Glomerular visceral epithelial cell (primary cell): ENCODE results near the gene OR2T29.
"Not testable (repeated sequence)": the region's sequence is repeated elsewhere in the genome, so short reads cannot be mapped to it uniquely, and the experiment has no call there.

Experiments
- DNase-seq: peaks from one replicate; pipeline ENCODE4 v3.0.0-alpha.2; 2016; ENCODE audit errors: extremely low spot score

Gene OR2T29

DNA sequence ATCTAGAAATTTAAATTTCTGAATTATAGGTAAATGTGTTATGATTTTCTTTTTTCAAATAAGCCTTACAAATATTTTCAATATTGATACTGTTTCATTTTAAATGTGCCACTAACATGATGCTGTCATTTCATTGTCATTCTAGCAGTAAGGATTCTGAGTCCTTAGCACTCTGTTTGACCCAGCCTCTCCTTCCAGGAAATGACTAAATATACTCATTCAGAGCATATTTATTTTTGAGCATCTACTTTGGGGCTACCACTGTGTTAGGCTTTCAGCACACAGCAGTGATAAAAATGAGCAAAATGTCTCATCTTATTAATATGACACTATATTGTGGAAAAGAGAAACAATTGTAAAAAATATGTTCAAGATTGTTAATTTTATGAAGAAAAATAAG lies 52.4 kb downstream of the OR2T29 start:
- not testable (repeated sequence) for DNase-seq

DNA sequence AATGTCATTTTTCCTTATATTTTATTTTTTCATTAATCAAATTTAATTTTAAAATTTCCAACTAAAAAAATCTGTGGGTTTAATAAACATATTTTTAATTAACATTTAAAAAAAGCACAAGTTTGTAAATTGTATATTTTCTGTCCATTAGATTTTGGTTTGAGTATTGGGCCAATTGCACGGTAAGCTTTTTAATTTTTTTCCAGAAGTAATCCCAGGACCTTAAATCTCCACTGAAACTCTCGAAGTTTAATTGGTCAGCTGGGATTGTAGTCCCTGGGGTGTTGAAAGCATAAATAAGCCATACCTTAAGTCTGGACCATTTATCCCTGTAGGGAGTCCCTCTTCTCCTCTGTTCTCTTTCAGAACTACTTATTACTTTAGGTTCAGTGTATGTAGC lies 54.8 kb downstream of the OR2T29 start, which contains the start of gene OR2G6:
OR2G6 (plus strand) TSS at position 301 of the 400 bp plus-strand sequence. CDS start 13,574 bp downstream, outside the sequence.
- not testable (repeated sequence) for DNase-seq
